OCI-LY7 (cell line): ENCODE data around the gene NBEA. TPM values are rescaled to one million over a fixed set of nuclear protein-coding genes. Genes with fewer than 3 reads are reported as not detected.

ENCODE experiments used
- BruUV-seq: library from RNA; stranded (reverse); fragments of 400-500 nt; replicated peaks from 2 replicates; lab custom pipeline; 2021; lab: Mats Ljungman, UMichigan
- CTCF ChIA-PET: fragments of 300-600 bp; sonication (Branson Sonifier 250); formaldehyde crosslinking; loops from one replicate; lab custom pipeline; 2022; ENCODE audit warnings: antibody characterized with exemption; ENCODE audit not compliant: unreplicated experiment; lab: Charles Lee
- POLR2A ChIA-PET: fragments of 300-600 bp; sonication (Branson Sonifier 250); formaldehyde crosslinking; loops from one replicate; lab custom pipeline; 2022; ENCODE audit warnings: antibody characterized with exemption; lab: Charles Lee
- DNase-seq: peaks from one replicate; pipeline ENCODE4 v3.0.0-alpha.2; 2015; ENCODE audit warnings: low spot score
- H2AFZ ChIP-seq: fragments of 200-600 bp; sonication (generic), shearing (Covaris generic); 2 replicates; pipeline ENCODE4 v1.6.1; 2014; ENCODE audit warnings: mild to moderate bottlenecking, antibody characterized with exemption, low read length, moderate library complexity
- H3K27ac ChIP-seq: fragments of 200-600 bp; sonication (generic); 2 replicates; pipeline ENCODE4 v1.5.1; 2014; ENCODE audit warnings: mixed run types, low read depth, mild to moderate bottlenecking, moderate library complexity, low read length, inconsistent platforms; ENCODE audit not compliant: poor library complexity, severe bottlenecking
- H3K36me3 ChIP-seq: fragments of 200-600 bp; sonication (generic); 2 replicates; pipeline ENCODE4 v1.6.1; 2014; ENCODE audit warnings: mild to moderate bottlenecking, antibody characterized with exemption, low read length, moderate library complexity, mixed read lengths; ENCODE audit not compliant: insufficient read depth
- H3K4me1 ChIP-seq: fragments of 200-600 bp; sonication (generic); 2 replicates; pipeline ENCODE4 v1.5.1; 2014; ENCODE audit warnings: mild to moderate bottlenecking, low read length; ENCODE audit not compliant: insufficient read depth, poor library complexity, severe bottlenecking
- H3K4me2 ChIP-seq: fragments of 200-600 bp; sonication (generic); 2 replicates; pipeline ENCODE4 v1.6.1; 2014; ENCODE audit warnings: mild to moderate bottlenecking, low read length
- H3K4me3 ChIP-seq: fragments of 200-600 bp; sonication (generic); 2 replicates; pipeline ENCODE4 v1.5.1; 2014; ENCODE audit warnings: mild to moderate bottlenecking, low read depth, low read length; ENCODE audit not compliant: poor library complexity, severe bottlenecking
- H3K79me2 ChIP-seq: fragments of 200-600 bp; sonication (generic); 2 replicates; pipeline ENCODE4 v1.6.1; 2016; ENCODE audit warnings: low read depth, mild to moderate bottlenecking, low read length, moderate library complexity, mixed read lengths; ENCODE audit not compliant: insufficient read depth
- H3K9me2 ChIP-seq: fragments of 200-600 bp; sonication (generic); 2 replicates; pipeline ENCODE4 v1.6.1; 2016; ENCODE audit warnings: mild to moderate bottlenecking, low read length, mixed read lengths; ENCODE audit not compliant: insufficient read depth
- H3K9me3 ChIP-seq: fragments of 200-600 bp; sonication (generic); 2 replicates; pipeline ENCODE4 v1.6.1; 2014; ENCODE audit warnings: mild to moderate bottlenecking, mixed run types, low read length, mixed read lengths
- H4K20me1 ChIP-seq: fragments of 200-600 bp; sonication (generic); 2 replicates; pipeline ENCODE4 v1.6.1; 2014; ENCODE audit warnings: mild to moderate bottlenecking, antibody characterized with exemption, low read length, moderate library complexity, mixed read lengths; ENCODE audit not compliant: insufficient read depth
- EZH2phosphoT487 ChIP-seq: fragments of 200-600 bp; sonication (generic); IDR thresholded peaks from 2 replicates; pipeline ENCODE4 v1.6.1; 2018; ENCODE audit warnings: low read depth, borderline replicate concordance, mild to moderate bottlenecking, mixed run types, antibody characterized with exemption, low read length, moderate library complexity, mixed read lengths
- intact Hi-C: fragments of 100-400 bp; cut with micrococcal nuclease; formaldehyde crosslinking; loops from one replicate; pipeline ENCODE4 v1.10.0; 2022; ENCODE audit not compliant: unreplicated experiment
- total RNA-seq, 2 experiments: library from RNA; depleted of rRNA in 1 of 2; stranded (reverse); fragments of >200 nt in 1 of 2; shearing (Covaris generic) in 1 of 2; gene quantifications; 2 replicates each; pipeline ENCODE4 v1.2.3, GENCODE V29; 2014 to 2022
- TF ChIP-seq, protein P1 (sequence below): fragments of 200-600 bp; sonication (generic); conservative IDR thresholded peaks from 2 replicates; pipeline ENCODE4 v1.5.1; 2014; ENCODE audit warnings: mild to moderate bottlenecking, antibody characterized with exemption, low read length, moderate library complexity, mixed read lengths

NBEA gene
- total RNA-seq, 2 experiments from 2014 or later, result 3.6 to 11.0 TPM

DNA sequence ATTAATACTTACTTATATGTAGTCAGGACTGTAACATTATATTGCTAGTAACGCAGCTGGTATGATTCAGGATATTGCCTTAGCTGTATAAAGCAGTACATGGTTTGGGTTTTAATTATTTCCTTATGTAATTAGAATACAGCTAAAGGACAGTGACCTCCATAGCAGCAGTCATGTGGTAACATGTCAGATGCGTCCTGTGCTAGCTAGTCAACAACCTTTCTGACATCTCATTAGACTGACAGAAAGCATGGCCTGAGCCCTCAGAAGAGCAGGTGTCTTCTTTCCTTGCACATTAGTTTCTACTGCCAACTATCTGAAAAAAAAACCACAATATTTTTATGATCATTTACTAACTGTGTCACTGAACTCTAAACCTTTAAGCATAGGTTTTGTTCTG lies 412.2 kb downstream of the NBEA start:
- H3K36me3 ChIP-seq, result no peaks in the 10 kb centered on the region
- ChIA-PET CTCF (no interaction called here), POLR2A (no interaction called here)
- no peaks in the 10 kb centered on the region for H3K9me3 ChIP-seq
- H2AFZ ChIP-seq, result no peak overlapping the region
- no peak overlapping the region for H3K4me2 ChIP-seq
- H3K27ac ChIP-seq, result no peak overlapping the region
- DNase-seq, result no peak
- H3K79me2 ChIP-seq, result no peaks in the 10 kb centered on the region
- no peaks in the 10 kb centered on the region for H3K4me1 ChIP-seq
- intact Hi-C loops, result no loop called here
- no peak overlapping the region for H3K4me3 ChIP-seq
- H3K9me2 ChIP-seq, result no peaks in the 10 kb centered on the region
- BruUV-seq, result no TSS peak
- H4K20me1 ChIP-seq, result no peaks in the 10 kb centered on the region; the same call in 1 of the 2 replicates
- TF ChIP-seq, protein P1, sequence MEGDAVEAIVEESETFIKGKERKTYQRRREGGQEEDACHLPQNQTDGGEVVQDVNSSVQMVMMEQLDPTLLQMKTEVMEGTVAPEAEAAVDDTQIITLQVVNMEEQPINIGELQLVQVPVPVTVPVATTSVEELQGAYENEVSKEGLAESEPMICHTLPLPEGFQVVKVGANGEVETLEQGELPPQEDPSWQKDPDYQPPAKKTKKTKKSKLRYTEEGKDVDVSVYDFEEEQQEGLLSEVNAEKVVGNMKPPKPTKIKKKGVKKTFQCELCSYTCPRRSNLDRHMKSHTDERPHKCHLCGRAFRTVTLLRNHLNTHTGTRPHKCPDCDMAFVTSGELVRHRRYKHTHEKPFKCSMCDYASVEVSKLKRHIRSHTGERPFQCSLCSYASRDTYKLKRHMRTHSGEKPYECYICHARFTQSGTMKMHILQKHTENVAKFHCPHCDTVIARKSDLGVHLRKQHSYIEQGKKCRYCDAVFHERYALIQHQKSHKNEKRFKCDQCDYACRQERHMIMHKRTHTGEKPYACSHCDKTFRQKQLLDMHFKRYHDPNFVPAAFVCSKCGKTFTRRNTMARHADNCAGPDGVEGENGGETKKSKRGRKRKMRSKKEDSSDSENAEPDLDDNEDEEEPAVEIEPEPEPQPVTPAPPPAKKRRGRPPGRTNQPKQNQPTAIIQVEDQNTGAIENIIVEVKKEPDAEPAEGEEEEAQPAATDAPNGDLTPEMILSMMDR, result no peak
- TF ChIP-seq EZH2phosphoT487, result no peak

DNA sequence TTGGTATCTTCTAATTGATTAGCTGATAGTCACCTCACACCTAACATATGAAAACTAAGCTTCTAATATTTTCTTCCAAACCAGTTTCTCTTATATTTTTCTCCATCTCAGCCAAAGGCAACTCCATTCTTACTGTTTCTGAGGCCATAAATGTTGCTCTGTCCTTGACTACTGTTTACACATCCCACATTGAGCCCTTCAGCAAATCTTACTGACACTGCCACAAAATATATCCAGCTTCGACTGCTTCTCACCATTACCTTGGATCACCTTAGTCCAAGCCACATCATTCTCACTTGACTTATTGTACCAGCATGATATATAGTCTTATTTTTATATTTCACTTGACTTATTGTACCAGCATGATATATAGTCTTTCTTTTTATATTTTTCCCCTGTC lies 412.8 kb downstream of the NBEA start:
- no peak overlapping the region for H2AFZ ChIP-seq
- no TSS peak for BruUV-seq
- H3K4me2 ChIP-seq, result no peak overlapping the region
- H4K20me1 ChIP-seq, result no peaks in the 10 kb centered on the region; the same call in 1 of the 2 replicates
- intact Hi-C loops, result no loop called here
- H3K9me2 ChIP-seq, result no peaks in the 10 kb centered on the region
- H3K36me3 ChIP-seq, result no peaks in the 10 kb centered on the region
- H3K9me3 ChIP-seq, result no peaks in the 10 kb centered on the region
- DNase-seq, result no peak
- no peak overlapping the region for H3K27ac ChIP-seq
- ChIA-PET CTCF (no interaction called here), POLR2A (no interaction called here)
- TF ChIP-seq, protein P1, result no peak
- no peak for TF ChIP-seq EZH2phosphoT487
- H3K4me1 ChIP-seq, result no peaks in the 10 kb centered on the region
- no peak overlapping the region for H3K4me3 ChIP-seq
- H3K79me2 ChIP-seq, result no peaks in the 10 kb centered on the region

DNA sequence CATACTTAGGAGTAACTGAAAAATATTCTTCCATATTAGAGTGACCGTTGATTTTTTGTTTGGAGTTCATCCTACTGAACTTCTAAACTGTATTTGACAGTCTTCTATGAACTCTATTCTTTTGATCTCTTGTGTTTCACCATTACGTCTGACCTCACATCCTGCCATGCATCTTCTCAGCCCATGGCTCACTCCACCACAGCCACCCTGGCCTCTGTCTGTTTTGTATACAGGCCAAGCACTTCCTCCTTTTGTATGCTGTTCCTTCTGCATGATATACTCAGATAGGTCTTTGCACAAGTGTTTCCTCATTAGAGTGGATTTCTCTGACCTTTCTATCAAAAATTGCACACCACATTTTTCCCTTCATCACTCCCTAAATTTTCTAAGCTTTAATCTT lies 414.5 kb downstream of the NBEA start:
- H3K4me1 ChIP-seq, result no peaks in the 10 kb centered on the region
- H4K20me1 ChIP-seq, result no peaks in the 10 kb centered on the region; the same call in 1 of the 2 replicates
- no peak overlapping the region for H3K4me3 ChIP-seq
- H3K27ac ChIP-seq, result no peak overlapping the region
- BruUV-seq, result no TSS peak
- POLR2A ChIA-PET, result no interaction called here
- no peak overlapping the region for H2AFZ ChIP-seq
- CTCF ChIA-PET, result no interaction called here
- no peaks in the 10 kb centered on the region for H3K36me3 ChIP-seq
- H3K4me2 ChIP-seq, result no peak overlapping the region
- DNase-seq, result peak; percentile 1
- H3K79me2 ChIP-seq, result no peaks in the 10 kb centered on the region
- intact Hi-C loops, result no loop called here
- TF ChIP-seq, protein P1, result no peak
- no peak for TF ChIP-seq EZH2phosphoT487
- H3K9me3 ChIP-seq, result no peaks in the 10 kb centered on the region
- H3K9me2 ChIP-seq, result no peaks in the 10 kb centered on the region
